ENCODE measurements around the gene TMPRSS11F. TPM values are rescaled to one million over a fixed set of nuclear protein-coding genes. Genes with fewer than 3 reads are reported as not detected.

Gene TMPRSS11F
- polyA plus RNA-seq, 1 donor from 2014 or later: not detected

- Histone ChIP-seq H3K9me3 (ENCODE audit: low read length) (no peaks in the 10 kb centered on the region), H3K4me3 (ENCODE audit: low read length) (no peak overlapping the region), H3K79me2 (replicated peaks; ENCODE audit: insufficient read depth, low read length) (no peaks in the 10 kb centered on the region), H3K27ac (ENCODE audit: low read length) (no peak overlapping the region), H3F3A (ENCODE audit: insufficient read depth, low read length, poor library complexity, severe bottlenecking) (no peaks in the 10 kb centered on the region), H3K9me2 (ENCODE audit: insufficient read depth, low read length) (no peaks in the 10 kb centered on the region), H3K27me3 (ENCODE audit: insufficient read depth, low read depth, low read length) (no peaks in the 10 kb centered on the region), H2AFZ (ENCODE audit: low read depth, low read length) (no peak overlapping the region), H3K9ac (ENCODE audit: low read length) (no peak overlapping the region), H3K36me3 (ENCODE audit: insufficient read depth, low read length) (no peaks in the 10 kb centered on the region), H3K4me2 (ENCODE audit: low read length) (no peak overlapping the region), H4K20me1 (ENCODE audit: insufficient read depth) (no peaks in the 10 kb centered on the region)
- TF ChIP-seq TAF1 (IDR thresholded peaks at IDR 0.05; ENCODE audit: low read depth) (no peak), EZH2 (IDR thresholded peaks at IDR 0.05; ENCODE audit: borderline replicate concordance, insufficient read depth, low read length, poor library complexity, severe bottlenecking) (no peak), SMC3 (conservative IDR thresholded peaks at IDR 0.05; ENCODE audit: poor library complexity) (no peak), CTCF (IDR thresholded peaks at IDR 0.05; ENCODE audit: poor library complexity, severe bottlenecking) (no peak), POLR2AphosphoS5 (IDR thresholded peaks at IDR 0.05) (no peak), RAD21 (conservative IDR thresholded peaks at IDR 0.05) (no peak), EP300 (conservative IDR thresholded peaks at IDR 0.05; ENCODE audit: poor library complexity, severe bottlenecking) (no peak), REST (IDR thresholded peaks at IDR 0.05; ENCODE audit: borderline replicate concordance) (no peak), MXI1 (conservative IDR thresholded peaks at IDR 0.05; ENCODE audit: poor library complexity, severe bottlenecking) (no peak)
Measured at GRCh38 chr4:68109868-68110267, 19.8 kb downstream of the TMPRSS11F start.

- Histone ChIP-seq H3K36me3 (ENCODE audit: insufficient read depth, low read length) (no peaks in the 10 kb centered on the region), H4K20me1 (ENCODE audit: insufficient read depth) (no peaks in the 10 kb centered on the region), H2AFZ (ENCODE audit: low read depth, low read length) (no peak overlapping the region), H3K4me2 (ENCODE audit: low read length) (no peak overlapping the region), H3K9me3 (ENCODE audit: low read length) (peaks cover 5% of the 10 kb centered on the region), H3K4me3 (ENCODE audit: low read length) (no peak overlapping the region), H3K27me3 (ENCODE audit: insufficient read depth, low read depth, low read length) (no peaks in the 10 kb centered on the region), H3F3A (ENCODE audit: insufficient read depth, low read length, poor library complexity, severe bottlenecking) (no peaks in the 10 kb centered on the region), H3K9me2 (ENCODE audit: insufficient read depth, low read length) (no peaks in the 10 kb centered on the region), H3K27ac (ENCODE audit: low read length) (no peak overlapping the region), H3K79me2 (replicated peaks; ENCODE audit: insufficient read depth, low read length) (no peaks in the 10 kb centered on the region), H3K9ac (ENCODE audit: low read length) (no peak overlapping the region)
- TF ChIP-seq SMC3 (conservative IDR thresholded peaks at IDR 0.05; ENCODE audit: poor library complexity): no peak
- no peak for TF ChIP-seq MXI1 (conservative IDR thresholded peaks at IDR 0.05; ENCODE audit: poor library complexity, severe bottlenecking)
- TF ChIP-seq EZH2 (IDR thresholded peaks at IDR 0.05; ENCODE audit: borderline replicate concordance, insufficient read depth, low read length, poor library complexity, severe bottlenecking): no peak
- TF ChIP-seq TAF1 (IDR thresholded peaks at IDR 0.05; ENCODE audit: low read depth): no peak
- TF ChIP-seq REST (IDR thresholded peaks at IDR 0.05; ENCODE audit: borderline replicate concordance): no peak
- no peak for TF ChIP-seq POLR2AphosphoS5 (IDR thresholded peaks at IDR 0.05)
- TF ChIP-seq EP300 (conservative IDR thresholded peaks at IDR 0.05; ENCODE audit: poor library complexity, severe bottlenecking): no peak
- TF ChIP-seq CTCF (IDR thresholded peaks at IDR 0.05; ENCODE audit: poor library complexity, severe bottlenecking): no peak
- no peak for TF ChIP-seq RAD21 (conservative IDR thresholded peaks at IDR 0.05)
Measured at GRCh38 chr4:68082758-68083157, 46.9 kb downstream of the TMPRSS11F start.

All from neural cell (in vitro differentiated cells).